B cell (primary cell): ENCODE measurements around the gene CHSY3. TPM values are rescaled to one million over a fixed set of nuclear protein-coding genes. Genes with fewer than 3 reads are reported as not detected.

Experiments used
- ATAC-seq: fragments of 200-7000 bp; cut with Tn5 transposase; one replicate; pipeline ENCODE4 v1.10.0; 2021; ENCODE audit warnings: low read depth, mild to moderate bottlenecking, moderate number of reproducible peaks, moderate library complexity
- CTCF ChIA-PET: fragments of 350-600 bp; sonication (Branson Sonifier 250); formaldehyde crosslinking; loops from one replicate; lab custom pipeline; 2021; ENCODE audit warnings: antibody characterized with exemption, inconsistent platforms; lab: Charles Lee
- POLR2A ChIA-PET: fragments of 350-600 bp; sonication (Branson Sonifier 250); formaldehyde crosslinking; loops from one replicate; lab custom pipeline; 2021; ENCODE audit warnings: antibody characterized with exemption; lab: Charles Lee
- DNase-seq: peaks from one replicate; pipeline ENCODE4 v3.0.0; 2013
- H2AFZ ChIP-seq: 2 replicates; pipeline ENCODE4 v1.6.1; 2012; ENCODE audit warnings: mild to moderate bottlenecking, low read depth, low read length; ENCODE audit not compliant: insufficient read depth, poor library complexity, severe bottlenecking
- H3K27ac ChIP-seq, 2 donors: 1 replicate in 1 of 2; 2 replicates in 1 of 2; pipeline ENCODE4 v1.5.1; 2012 to 2013; ENCODE audit warnings: low read length in 2 of 2, mild to moderate bottlenecking in 2 of 2, moderate library complexity in 1 of 2
- H3K27me3 ChIP-seq, 4 experiments: fragments of 200-600 bp in 1 of 4; sonication (generic) in 1 of 4; replicated peaks in 1 of 4; 1 replicate in 2 of 4; 2 replicates in 2 of 4; pipeline versions ENCODE4 v1.6.1 to v1.7.0; 2013 to 2016; ENCODE audit warnings: low read length in 3 of 4, mild to moderate bottlenecking in 2 of 4, mixed read lengths in 1 of 4, moderate library complexity in 1 of 4; ENCODE audit not compliant: insufficient read depth in 4 of 4, control insufficient read depth in 3 of 4; ENCODE audit errors: control extremely low read depth in 1 of 4
- H3K36me3 ChIP-seq, 2 experiments: replicated peaks in 1 of 2; 1 replicate in 1 of 2; 2 replicates in 1 of 2; pipeline versions ENCODE4 v1.6.1 to v1.7.1; 2013; ENCODE audit warnings: low read length in 1 of 2; ENCODE audit not compliant: insufficient read depth in 2 of 2, control insufficient read depth in 1 of 2; ENCODE audit errors: control extremely low read depth in 1 of 2, extremely low read depth in 1 of 2
- H3K4me1 ChIP-seq, 2 donors: fragments of 200-600 bp in 1 of 2; sonication (generic) in 1 of 2; 1 replicate in 1 of 2; 2 replicates in 1 of 2; pipeline versions ENCODE4 v1.5.1 to v1.6.1; 2013 to 2017; ENCODE audit warnings: low read length in 2 of 2; ENCODE audit not compliant: control insufficient read depth in 2 of 2, insufficient read depth in 2 of 2
- H3K4me2 ChIP-seq: replicated peaks from 2 replicates; pipeline ENCODE3; 2012; ENCODE audit warnings: mild to moderate bottlenecking, low read depth, low read length; ENCODE audit not compliant: poor library complexity, severe bottlenecking
- H3K4me3 ChIP-seq, 5 experiments: fragments of 200-600 bp in 1 of 5; sonication (generic) in 1 of 5; 1 replicate in 3 of 5; 2 replicates in 2 of 5; pipeline versions ENCODE4 v1.5.1 to v1.7.0; 2011 to 2016; ENCODE audit warnings: low read length in 4 of 5, mild to moderate bottlenecking in 4 of 5, low read depth in 2 of 5, control low read depth in 1 of 5, moderate library complexity in 1 of 5; ENCODE audit not compliant: insufficient read depth in 1 of 5; ENCODE audit errors: control extremely low read depth in 1 of 5, extremely low read depth in 1 of 5
- H3K79me2 ChIP-seq: fragments of 200-600 bp; sonication (generic); one replicate; pipeline ENCODE4 v1.6.0; 2016; ENCODE audit warnings: low read length; ENCODE audit not compliant: control insufficient read depth, insufficient read depth
- H3K9ac ChIP-seq: fragments of 200-600 bp; sonication (generic); 2 replicates; pipeline ENCODE4 v1.6.1; 2017; ENCODE audit warnings: mild to moderate bottlenecking, low read length, moderate library complexity
- H3K9me3 ChIP-seq, 3 donors: one replicate each; pipeline versions ENCODE4 v1.6.1 to v1.7.1; 2013; ENCODE audit warnings: low read length in 2 of 3; ENCODE audit not compliant: control insufficient read depth in 2 of 3, insufficient read depth in 1 of 3; ENCODE audit errors: control extremely low read depth in 1 of 3
- H4K20me1 ChIP-seq: 2 replicates; pipeline ENCODE4 v1.6.0; 2012; ENCODE audit warnings: mild to moderate bottlenecking, low read length; ENCODE audit not compliant: insufficient read depth, control insufficient read depth, poor library complexity, severe bottlenecking
- H3K27ac Mint-ChIP-seq: one replicate; pipeline ENCODE4 v1.8.0; 2021; ENCODE audit warnings: mixed read lengths
- H3K27me3 Mint-ChIP-seq: one replicate; pipeline ENCODE4 v1.8.0; 2021; ENCODE audit warnings: mixed read lengths
- H3K4me1 Mint-ChIP-seq: one replicate; pipeline ENCODE4 v1.8.0; 2021; ENCODE audit warnings: mixed read lengths
- H3K4me3 Mint-ChIP-seq: one replicate; pipeline ENCODE4 v1.8.0; 2021; ENCODE audit warnings: mixed read lengths
- H3K9me3 Mint-ChIP-seq: one replicate; pipeline ENCODE4 v1.8.0; 2022; ENCODE audit warnings: mixed read lengths; ENCODE audit not compliant: insufficient read depth
- EZH2 ChIP-seq: IDR thresholded peaks from 2 replicates; pipeline ENCODE4 v1.6.1; 2012; ENCODE audit warnings: borderline replicate concordance, low read depth, mild to moderate bottlenecking, moderate library complexity, low read length; ENCODE audit not compliant: insufficient read depth, poor library complexity, severe bottlenecking
- WGBS: methylation state at CpG from one replicate; pipeline ENCODE4 v1.1.5; 2013; ENCODE audit warnings: missing lambda C conversion rate; ENCODE audit not compliant: insufficient coverage; 5-methylcytosine and 5-hydroxymethylcytosine counted together
- intact Hi-C: fragments of 100-400 bp; cut with micrococcal nuclease; formaldehyde crosslinking; loops from one replicate; pipeline ENCODE4 v1.10.0; 2022
- polyA plus RNA-seq: library from polyadenylated mRNA; depleted of rRNA; stranded (reverse); fragments of >200 nt; gene quantifications from 2 replicates; pipeline ENCODE4 v1.2.3, GENCODE V29; 2012
- total RNA-seq, 2 donors: library from RNA; stranded (reverse); fragments of 120-200 nt in 1 of 2; gene quantifications; 1 replicate in 1 of 2; 2 replicates in 1 of 2; pipeline versions ENCODE4 v1.2.3 to v1.2.4, GENCODE V29; 2013 to 2022
- TF ChIP-seq, protein P1 (sequence below): fragments of 200-600 bp; IDR thresholded peaks from one replicate; pipeline ENCODE4 v1.8.0; 2022; ENCODE audit warnings: antibody characterized with exemption, mild to moderate bottlenecking

CHSY3 gene
- total and polyA plus RNA-seq, 2 donors (not counting 1 experiment from before 2014, with no cell fraction given) = not detected

DNA sequence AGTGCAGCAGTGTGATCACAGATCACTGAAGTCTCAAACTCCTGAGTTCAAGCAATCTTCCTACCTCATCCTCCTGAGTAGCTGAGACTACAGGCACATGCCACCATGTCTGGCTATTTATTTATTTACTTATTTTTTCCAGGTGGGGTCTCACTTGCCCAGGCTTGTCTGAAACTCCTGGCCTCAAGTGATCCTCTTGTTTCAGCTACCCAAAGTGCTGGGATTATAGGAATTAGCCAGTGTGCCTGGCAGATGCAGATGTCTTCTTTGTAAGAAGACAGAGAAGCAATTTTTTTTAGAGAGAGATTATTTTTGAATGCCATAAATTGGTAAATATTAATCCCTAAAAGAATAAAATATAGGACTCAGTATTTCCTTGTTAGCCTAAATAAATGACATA lies 54.3 kb downstream of the CHSY3 start:
- intact Hi-C loops = no loop called here

DNA sequence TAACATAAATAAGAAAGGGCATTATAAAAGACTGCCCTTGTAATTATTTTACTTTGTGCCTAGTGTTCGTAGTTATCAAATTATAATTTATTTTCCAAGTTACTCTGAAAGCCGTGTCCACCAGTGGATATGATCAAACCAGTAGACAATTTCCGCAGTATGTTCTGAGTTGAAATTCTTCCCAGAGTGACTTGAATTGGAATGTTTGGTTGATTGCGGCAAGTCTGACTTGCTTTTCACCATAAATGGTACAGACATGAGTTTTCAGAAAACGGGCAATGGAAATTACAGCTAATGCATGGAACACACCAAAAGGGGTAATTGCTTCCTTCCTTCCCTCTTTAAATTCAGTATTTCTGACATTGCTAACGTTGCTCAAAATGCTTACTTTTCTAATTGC lies 56.6 kb downstream of the CHSY3 start:
- Mint-ChIP-seq H3K4me3 (no peak overlapping the region), H3K4me1 (no peaks in the 10 kb centered on the region), H3K27ac (no peak overlapping the region), H3K27me3 (no peaks in the 10 kb centered on the region), H3K9me3 (no peaks in the 10 kb centered on the region)
- Histone ChIP-seq H3K4me2 (no peak overlapping the region), H3K4me1 (no peaks in the 10 kb centered on the region), H3K9me3 (no peaks in the 10 kb centered on the region), H3K27ac (no peak overlapping the region), H3K4me3 (no peak overlapping the region), H3K36me3 (no peaks in the 10 kb centered on the region), H3K27me3 (no peaks in the 10 kb centered on the region), H3K79me2 (no peaks in the 10 kb centered on the region), H4K20me1 (no peaks in the 10 kb centered on the region), H2AFZ (no peak overlapping the region), H3K9ac (no peak overlapping the region)
- CTCF ChIA-PET = no interaction called here
- TF ChIP-seq, protein P1, sequence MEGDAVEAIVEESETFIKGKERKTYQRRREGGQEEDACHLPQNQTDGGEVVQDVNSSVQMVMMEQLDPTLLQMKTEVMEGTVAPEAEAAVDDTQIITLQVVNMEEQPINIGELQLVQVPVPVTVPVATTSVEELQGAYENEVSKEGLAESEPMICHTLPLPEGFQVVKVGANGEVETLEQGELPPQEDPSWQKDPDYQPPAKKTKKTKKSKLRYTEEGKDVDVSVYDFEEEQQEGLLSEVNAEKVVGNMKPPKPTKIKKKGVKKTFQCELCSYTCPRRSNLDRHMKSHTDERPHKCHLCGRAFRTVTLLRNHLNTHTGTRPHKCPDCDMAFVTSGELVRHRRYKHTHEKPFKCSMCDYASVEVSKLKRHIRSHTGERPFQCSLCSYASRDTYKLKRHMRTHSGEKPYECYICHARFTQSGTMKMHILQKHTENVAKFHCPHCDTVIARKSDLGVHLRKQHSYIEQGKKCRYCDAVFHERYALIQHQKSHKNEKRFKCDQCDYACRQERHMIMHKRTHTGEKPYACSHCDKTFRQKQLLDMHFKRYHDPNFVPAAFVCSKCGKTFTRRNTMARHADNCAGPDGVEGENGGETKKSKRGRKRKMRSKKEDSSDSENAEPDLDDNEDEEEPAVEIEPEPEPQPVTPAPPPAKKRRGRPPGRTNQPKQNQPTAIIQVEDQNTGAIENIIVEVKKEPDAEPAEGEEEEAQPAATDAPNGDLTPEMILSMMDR = no peak
- TF ChIP-seq EZH2 = no peak
- no CpG with 5 or more reads among the region's 6 CpGs for whole genome bisulfite sequencing
- intact Hi-C loops = no loop called here
- no peak for DNase-seq
- POLR2A ChIA-PET = no interaction called here
- ATAC-seq = no peak

More for the DNA sequence above, 54.3 kb downstream of the CHSY3 start:
- Histone ChIP-seq H4K20me1 (no peaks in the 10 kb centered on the region), H2AFZ (no peak overlapping the region), H3K9me3 (peaks cover 0 to 4% (median 0%) of the 10 kb centered on the region in 3 donors), H3K4me3 (no peak overlapping the region), H3K36me3 (no peaks in the 10 kb centered on the region), H3K27me3 (no peaks in the 10 kb centered on the region), H3K9ac (no peak overlapping the region), H3K27ac (no peak overlapping the region), H3K4me1 (no peaks in the 10 kb centered on the region), H3K79me2 (no peaks in the 10 kb centered on the region), H3K4me2 (no peak overlapping the region)
- no peaks in the 10 kb centered on the region for H3K9me3 Mint-ChIP-seq
- H3K4me1 Mint-ChIP-seq = no peaks in the 10 kb centered on the region
- DNase-seq (no peak), ATAC-seq (no peak)
- ChIA-PET POLR2A (no interaction called here), CTCF (no interaction called here)
- no peaks in the 10 kb centered on the region for H3K27me3 Mint-ChIP-seq
- no peak overlapping the region for H3K27ac Mint-ChIP-seq
- H3K4me3 Mint-ChIP-seq = no peak overlapping the region
- no peak for TF ChIP-seq EZH2
- TF ChIP-seq, protein P1 = no peak
